ENCODE results near the gene PLLP. TPM values are rescaled to one million over a fixed set of nuclear protein-coding genes. Genes with fewer than 3 reads are reported as not detected.
A peak's percentile ranks its signal among the peaks of the same experiment; 100 is the strongest.

The PLLP gene
- total RNA-seq, 1 experiment from 2014 or later = not detected

DNA sequence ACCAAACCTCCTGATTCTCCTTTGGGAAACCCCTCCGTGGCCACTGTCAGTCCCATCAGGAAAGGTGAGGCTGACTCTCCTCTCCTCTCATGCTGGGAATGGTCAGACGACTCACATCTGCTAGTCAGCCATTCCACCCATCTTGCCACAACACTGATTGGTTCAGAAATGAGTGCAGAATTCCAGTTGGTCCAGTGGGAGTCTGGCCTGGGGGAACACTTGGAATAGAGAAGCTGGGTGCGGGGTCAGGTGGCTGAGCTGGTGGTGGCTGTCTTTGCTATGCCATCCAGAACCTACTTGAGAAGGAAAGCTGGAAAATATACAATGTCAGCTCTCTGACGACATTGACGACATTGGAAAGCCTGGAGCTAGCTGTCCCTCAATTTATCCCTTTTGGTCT, 23.6 kb upstream of the PLLP start:
- H3K4me3 ChIP-seq = no peak overlapping the region
- H3K4me1 ChIP-seq (replicated peaks) = peaks cover 22% of the 10 kb centered on the region
- no peak overlapping the region for H3K27ac ChIP-seq
- no peaks in the 10 kb centered on the region for H3K9me3 ChIP-seq (replicated peaks)
- no peaks in the 10 kb centered on the region for H3K27me3 ChIP-seq (replicated peaks)
- H3K36me3 ChIP-seq = no peaks in the 10 kb centered on the region
- no peak for DNase-seq (ENCODE audit: low read depth in 1 of 2, low spot score in 2 of 2)

DNA sequence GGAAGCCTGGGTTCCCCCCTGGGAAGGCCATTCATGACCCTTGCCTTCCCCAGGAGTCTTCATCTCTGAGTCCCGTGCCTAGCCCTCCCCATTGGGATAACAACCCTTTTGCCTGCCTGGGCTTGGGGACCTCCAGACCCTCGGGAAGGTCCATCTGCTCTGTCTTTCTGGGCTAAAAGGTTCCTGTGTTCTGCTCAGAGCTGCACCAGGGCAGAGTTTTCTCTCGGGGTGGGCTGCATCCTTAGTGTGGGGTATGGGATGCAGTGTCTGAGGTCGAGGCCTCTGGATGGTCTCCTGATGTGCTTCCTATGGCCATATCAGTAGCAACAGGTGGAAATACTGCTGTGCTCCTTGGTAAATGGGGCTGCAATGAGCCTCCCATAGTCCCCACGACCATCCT, 22.9 kb upstream of the PLLP start:
- DNase-seq (ENCODE audit: low read depth in 1 of 2, low spot score in 2 of 2) = no peak
- Histone ChIP-seq H3K9me3 (replicated peaks) (no peaks in the 10 kb centered on the region), H3K27ac (no peak overlapping the region), H3K4me3 (no peak overlapping the region), H3K27me3 (replicated peaks) (no peaks in the 10 kb centered on the region), H3K36me3 (no peaks in the 10 kb centered on the region), H3K4me1 (replicated peaks) (peaks cover 22% of the 10 kb centered on the region)

DNA sequence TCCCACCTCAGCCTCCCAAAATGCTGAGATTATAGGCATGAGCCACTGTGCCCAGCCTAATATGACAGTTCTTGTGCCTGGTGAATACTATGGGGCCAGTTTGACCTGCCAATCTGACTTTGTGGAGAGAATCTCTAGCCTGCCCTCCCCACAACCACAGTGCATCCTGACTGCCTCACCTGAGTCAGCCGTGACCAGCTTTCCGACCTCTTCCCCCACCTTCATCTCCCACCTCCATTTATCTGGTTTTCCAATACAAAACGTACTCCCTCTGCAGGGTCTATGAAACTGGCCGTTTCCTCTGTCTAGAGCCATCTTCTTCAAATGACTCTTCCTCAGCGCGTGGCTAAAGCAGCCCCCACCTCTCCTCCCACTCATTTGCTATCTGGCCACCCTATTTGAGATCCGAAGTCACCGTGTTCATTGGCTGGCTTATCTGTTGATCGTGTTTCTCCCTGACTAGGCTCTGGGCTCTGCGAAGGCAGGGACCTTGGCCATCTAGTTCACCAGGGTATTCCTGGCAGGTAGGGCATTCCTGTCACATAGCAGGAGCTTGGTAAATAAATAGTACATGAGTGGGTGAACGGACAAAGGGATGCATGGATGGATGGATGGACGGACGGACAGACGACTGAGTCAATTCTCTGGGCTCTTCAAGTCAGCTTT, 22.3 kb upstream of the PLLP start:
- DNase-seq (ENCODE audit: low read depth in 1 of 2, low spot score in 2 of 2) = no peak

DNA sequence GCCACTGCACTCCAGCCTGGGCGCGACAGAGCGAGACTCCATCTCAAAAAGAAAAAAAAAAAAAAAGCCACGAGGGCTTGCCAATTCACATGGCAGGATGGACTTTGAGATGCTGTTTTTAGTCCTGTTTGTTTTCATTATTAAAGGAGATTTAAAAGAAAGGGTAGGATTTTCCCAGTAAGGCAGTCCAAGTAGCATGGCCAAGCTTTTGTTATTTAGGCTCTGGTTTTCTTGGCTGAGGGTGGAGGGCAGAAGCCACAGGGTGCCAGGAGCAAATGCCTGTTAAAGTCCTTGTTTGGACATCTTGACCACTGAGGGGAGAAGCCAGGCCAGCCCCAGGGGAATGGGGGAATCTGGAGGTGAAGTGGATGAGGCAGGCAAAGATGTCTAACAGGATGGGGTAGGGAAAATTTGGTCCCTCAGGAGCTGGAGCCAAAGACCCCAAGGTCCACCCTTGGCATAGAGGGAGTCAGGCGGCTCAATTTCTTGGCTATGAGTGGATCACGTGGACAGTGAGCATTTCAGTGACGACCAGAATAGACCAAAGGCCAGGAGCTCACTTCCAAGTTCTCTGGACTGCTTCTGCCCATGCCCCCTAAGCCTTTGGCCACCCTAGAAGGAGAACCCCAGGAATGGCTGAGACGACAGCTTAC, 20.8 kb upstream of the PLLP start:
- DNase-seq (ENCODE audit: low read depth in 1 of 2, low spot score in 2 of 2) = peak in 1 of 2 experiments; percentile 25
- H3K9me3 ChIP-seq (replicated peaks) = no peaks in the 10 kb centered on the region
- H3K27ac ChIP-seq = no peak overlapping the region

More for the DNA sequence above, 22.3 kb upstream of the PLLP start:
- Histone ChIP-seq H3K4me3 (no peak overlapping the region), H3K36me3 (no peaks in the 10 kb centered on the region), H3K9me3 (replicated peaks) (no peaks in the 10 kb centered on the region), H3K4me1 (replicated peaks) (peaks cover 22% of the 10 kb centered on the region), H3K27me3 (replicated peaks) (no peaks in the 10 kb centered on the region), H3K27ac (no peak overlapping the region)

DNA sequence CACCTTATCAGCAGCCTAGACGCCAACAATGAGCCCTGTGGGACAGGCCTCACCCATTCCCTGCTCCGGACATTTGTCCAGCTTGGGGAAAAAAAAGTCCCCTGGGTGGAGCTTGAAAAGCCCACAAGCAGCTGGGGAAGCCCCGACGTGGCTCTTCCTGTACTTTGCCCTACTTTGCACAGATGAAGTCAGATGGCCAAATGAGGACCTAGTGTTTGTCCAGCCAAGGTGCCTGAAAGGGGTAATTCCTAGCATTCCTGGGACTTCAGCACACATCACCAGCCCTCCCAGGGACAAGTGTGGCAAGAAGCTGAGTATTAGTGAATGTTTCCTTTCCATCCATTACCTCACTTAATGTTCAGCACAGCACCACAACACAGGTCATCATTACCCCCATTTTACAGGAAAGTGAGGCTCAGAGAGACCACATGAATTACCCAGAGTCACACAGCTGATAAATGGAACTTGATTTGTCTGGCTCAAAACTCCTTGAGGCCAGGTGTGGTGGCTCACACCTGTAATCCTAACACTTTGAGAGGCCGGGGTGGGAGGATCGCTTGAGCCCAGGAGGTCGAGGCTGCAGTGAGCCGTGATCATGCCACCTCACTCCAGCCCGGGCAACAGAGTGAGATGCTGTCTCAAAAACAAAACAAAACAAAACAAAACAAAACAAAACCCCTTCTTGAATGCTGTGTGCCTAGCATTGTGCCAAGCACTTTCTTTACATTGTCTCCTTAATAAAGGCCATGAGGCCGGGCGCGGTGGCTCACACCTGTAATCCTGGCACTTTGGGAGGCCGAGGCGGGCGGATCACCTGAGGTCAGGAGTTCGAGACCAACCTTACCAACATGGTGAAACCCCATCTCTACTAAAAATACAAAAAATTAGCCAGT, 19.9 kb upstream of the PLLP start:
- peak overlapping the region; percentile 61 for H3K27ac ChIP-seq
- DNase-seq (ENCODE audit: low read depth in 1 of 2, low spot score in 2 of 2) = peak; percentile 85 to 89
- H3K4me3 ChIP-seq = no peak overlapping the region
- H3K9me3 ChIP-seq (replicated peaks) = no peaks in the 10 kb centered on the region
- H3K4me1 ChIP-seq (replicated peaks) = peaks cover 22% of the 10 kb centered on the region
- H3K36me3 ChIP-seq = no peaks in the 10 kb centered on the region
- H3K27me3 ChIP-seq (replicated peaks) = no peaks in the 10 kb centered on the region

More for the DNA sequence above, 20.8 kb upstream of the PLLP start:
- H3K4me3 ChIP-seq = no peak overlapping the region
- no peaks in the 10 kb centered on the region for H3K27me3 ChIP-seq (replicated peaks)
- H3K4me1 ChIP-seq (replicated peaks) = peaks cover 22% of the 10 kb centered on the region
- no peaks in the 10 kb centered on the region for H3K36me3 ChIP-seq

DNA sequence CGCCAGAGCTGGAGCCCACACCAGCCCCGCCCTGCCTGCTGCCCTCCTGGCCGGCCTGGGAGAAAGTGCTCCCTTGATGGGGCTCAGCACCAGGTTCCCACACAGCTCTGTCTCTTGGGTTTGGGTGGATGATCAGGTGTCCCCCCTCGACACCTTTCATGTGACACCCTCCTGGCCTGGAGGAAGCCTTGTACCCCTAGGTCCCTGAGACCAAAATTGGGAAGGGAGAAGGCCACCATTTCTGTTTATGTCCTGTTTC, 19.4 kb upstream of the PLLP start:
- peak overlapping the region; percentile 43 for H3K27ac ChIP-seq
- H3K4me1 ChIP-seq (replicated peaks) = peaks cover 26% of the 10 kb centered on the region
- H3K4me3 ChIP-seq = no peak overlapping the region
- DNase-seq (ENCODE audit: low read depth in 1 of 2, low spot score in 2 of 2) = no peak
- no peaks in the 10 kb centered on the region for H3K36me3 ChIP-seq
- H3K9me3 ChIP-seq (replicated peaks) = no peaks in the 10 kb centered on the region
- H3K27me3 ChIP-seq (replicated peaks) = no peaks in the 10 kb centered on the region

DNA sequence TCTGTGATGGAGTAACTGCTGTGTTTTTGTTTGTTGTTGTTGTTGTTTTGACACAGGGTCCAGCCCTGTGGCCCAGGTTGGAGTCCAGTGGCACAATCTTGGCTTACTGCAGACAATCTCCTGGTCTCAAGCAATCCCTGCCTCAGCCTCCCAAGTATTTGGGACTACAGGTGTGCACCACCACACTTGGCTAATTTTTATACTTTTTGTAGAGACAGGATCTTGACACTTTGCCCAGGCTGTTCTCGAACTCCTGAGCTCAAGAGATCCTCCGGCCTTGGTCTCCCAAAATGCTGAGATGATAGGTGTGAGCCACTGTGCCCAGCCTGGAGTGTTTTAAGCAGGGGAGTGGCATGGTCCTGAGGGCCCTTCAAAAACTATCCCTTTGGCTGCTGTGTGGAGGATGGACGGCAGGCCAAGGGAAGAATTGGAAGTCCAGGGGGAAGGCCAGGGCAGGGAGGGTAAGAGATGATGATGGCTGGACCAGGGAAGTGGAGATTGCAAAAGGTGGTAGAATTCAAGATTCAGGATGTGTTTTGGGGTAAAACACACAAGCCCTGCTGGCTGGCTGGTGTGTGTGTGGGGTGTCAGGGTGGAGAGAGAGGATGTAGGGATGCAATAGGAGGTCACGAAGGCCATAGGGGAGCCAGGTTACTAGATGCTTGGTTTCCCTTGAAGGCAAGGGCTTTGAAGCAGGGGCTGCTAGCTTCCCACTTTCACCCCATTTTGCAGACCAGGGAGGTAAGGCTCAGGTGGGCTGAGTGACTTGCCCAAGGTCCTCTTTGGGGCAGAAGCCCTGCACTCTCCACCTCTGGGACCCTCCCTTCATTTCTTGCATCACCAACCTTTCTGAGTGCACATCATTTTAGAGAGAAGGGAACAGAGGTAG, 18.8 kb upstream of the PLLP start:
- H3K9me3 ChIP-seq (replicated peaks) = no peaks in the 10 kb centered on the region
- H3K36me3 ChIP-seq = no peaks in the 10 kb centered on the region
- no peaks in the 10 kb centered on the region for H3K27me3 ChIP-seq (replicated peaks)
- H3K27ac ChIP-seq = peak overlapping the region; percentile 43
- H3K4me3 ChIP-seq = no peak overlapping the region
- DNase-seq (ENCODE audit: low read depth in 1 of 2, low spot score in 2 of 2) = no peak
- H3K4me1 ChIP-seq (replicated peaks) = peaks cover 29% of the 10 kb centered on the region

DNA sequence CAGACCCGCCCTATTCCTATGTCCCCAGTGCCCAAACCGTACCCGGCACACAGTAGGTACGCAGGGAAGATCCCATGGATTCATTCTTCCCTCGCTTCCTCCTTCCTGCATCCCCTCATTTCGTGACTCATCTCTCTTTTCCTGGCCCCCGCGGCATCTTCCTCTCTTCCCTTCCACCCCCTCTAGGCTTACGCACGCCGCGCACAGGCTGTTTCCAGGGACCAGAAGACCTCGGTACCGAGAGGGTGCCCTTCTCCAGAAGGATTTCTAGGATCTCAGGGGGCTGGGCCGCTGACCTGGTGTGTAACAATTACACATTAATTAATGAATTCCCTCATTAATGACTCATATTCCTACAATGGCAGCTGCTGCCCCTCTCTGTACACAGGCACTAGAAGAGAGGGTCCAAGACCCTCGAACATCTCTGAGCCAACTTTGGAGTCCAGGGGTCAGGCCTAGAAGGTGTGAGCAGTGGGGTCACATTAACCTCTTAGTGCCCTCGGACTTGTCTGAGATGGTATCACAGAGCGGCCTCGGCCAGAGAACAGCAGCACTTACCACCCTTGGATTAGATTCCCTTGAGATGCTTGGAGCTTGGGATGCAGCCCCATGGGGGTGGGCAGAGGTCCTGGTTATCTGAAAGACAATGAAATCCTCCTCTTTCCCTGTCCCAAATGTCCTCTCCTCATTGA, 16.8 kb upstream of the PLLP start:
- H3K27me3 ChIP-seq (replicated peaks) = no peaks in the 10 kb centered on the region
- DNase-seq (ENCODE audit: low read depth in 1 of 2, low spot score in 2 of 2) = no peak
- no peak overlapping the region for H3K4me3 ChIP-seq
- no peaks in the 10 kb centered on the region for H3K36me3 ChIP-seq
- H3K9me3 ChIP-seq (replicated peaks) = no peaks in the 10 kb centered on the region
- H3K4me1 ChIP-seq (replicated peaks) = peaks cover 29% of the 10 kb centered on the region
- no peak overlapping the region for H3K27ac ChIP-seq

DNA sequence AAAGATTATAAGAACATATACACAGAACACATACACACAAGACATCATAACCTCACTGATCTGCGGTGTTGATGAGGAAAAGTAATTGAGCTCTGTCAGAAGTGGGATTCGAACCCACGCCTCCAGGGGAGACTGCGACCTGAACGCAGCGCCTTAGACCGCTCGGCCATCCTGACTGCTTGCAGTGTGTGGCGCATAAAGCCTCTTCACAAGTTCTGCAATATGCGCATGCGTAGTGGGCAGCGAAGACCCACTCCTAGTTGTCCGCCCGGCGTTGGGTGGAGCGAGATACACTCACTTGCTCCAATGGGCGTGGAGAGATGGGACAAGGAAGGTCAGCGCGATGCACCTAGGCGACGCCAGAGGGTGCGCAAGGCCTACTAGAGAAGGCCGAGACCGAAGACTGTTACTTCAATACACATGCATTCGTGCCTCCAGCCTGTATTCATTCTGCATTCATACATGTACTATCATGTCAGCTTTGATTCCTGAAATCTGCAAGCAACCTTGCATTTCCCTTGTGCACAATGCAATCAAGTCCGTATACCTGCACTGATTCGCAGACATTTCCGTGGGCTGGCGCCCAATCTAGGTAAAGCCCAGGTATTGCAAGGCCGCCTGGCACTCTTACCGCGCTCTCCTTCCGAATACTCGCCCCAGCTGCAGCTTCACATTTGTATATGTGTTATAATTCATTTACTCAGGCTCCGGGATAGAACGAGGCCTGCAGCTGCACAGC, 16.1 kb upstream of the PLLP start:
- no peaks in the 10 kb centered on the region for H3K27me3 ChIP-seq (replicated peaks)
- peak; percentile 98 to 99 for DNase-seq (ENCODE audit: low read depth in 1 of 2, low spot score in 2 of 2)
- peak overlapping the region; percentile 40 for H3K4me3 ChIP-seq
- no peaks in the 10 kb centered on the region for H3K36me3 ChIP-seq
- H3K4me1 ChIP-seq (replicated peaks) = peaks cover 28% of the 10 kb centered on the region
- H3K27ac ChIP-seq = peak overlapping the region; percentile 30
- H3K9me3 ChIP-seq (replicated peaks) = no peaks in the 10 kb centered on the region

DNA sequence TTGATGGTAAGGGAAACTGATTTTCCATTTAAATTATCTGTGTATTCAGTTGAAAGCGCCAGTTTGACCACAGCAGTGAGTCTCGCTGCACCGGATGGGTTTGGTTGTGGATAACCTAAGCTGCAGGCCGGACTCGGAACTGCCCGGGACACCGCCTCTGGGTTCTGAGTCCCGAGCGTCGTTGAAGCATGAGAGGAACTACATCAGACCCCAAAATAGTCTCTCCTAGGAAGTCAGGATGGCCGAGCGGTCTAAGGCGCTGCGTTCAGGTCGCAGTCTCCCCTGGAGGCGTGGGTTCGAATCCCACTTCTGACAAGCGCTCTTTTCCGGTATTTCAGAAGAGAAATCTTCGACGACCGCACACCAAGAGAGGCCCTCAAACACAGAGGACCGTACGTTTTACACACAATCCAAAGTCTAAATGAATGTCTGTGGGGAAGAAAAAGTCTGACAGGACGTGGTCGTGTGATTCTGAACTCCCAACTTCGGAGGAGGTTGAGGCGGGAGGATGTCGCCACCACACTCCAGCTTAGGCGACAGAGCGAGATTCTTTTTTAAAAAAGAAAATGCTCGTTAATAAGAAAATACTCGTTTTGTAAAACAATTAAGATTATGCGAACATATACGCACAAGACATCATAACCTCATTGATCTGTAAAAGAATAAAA, 15.4 kb upstream of the PLLP start:
- Histone ChIP-seq H3K27me3 (replicated peaks) (no peaks in the 10 kb centered on the region), H3K4me3 (peak overlapping the region; percentile 40), H3K4me1 (replicated peaks) (peaks cover 21% of the 10 kb centered on the region), H3K9me3 (replicated peaks) (no peaks in the 10 kb centered on the region), H3K36me3 (no peaks in the 10 kb centered on the region), H3K27ac (peak overlapping the region; percentile 30)
- DNase-seq (ENCODE audit: low read depth in 1 of 2, low spot score in 2 of 2) = peak; percentile 92 to 99

DNA sequence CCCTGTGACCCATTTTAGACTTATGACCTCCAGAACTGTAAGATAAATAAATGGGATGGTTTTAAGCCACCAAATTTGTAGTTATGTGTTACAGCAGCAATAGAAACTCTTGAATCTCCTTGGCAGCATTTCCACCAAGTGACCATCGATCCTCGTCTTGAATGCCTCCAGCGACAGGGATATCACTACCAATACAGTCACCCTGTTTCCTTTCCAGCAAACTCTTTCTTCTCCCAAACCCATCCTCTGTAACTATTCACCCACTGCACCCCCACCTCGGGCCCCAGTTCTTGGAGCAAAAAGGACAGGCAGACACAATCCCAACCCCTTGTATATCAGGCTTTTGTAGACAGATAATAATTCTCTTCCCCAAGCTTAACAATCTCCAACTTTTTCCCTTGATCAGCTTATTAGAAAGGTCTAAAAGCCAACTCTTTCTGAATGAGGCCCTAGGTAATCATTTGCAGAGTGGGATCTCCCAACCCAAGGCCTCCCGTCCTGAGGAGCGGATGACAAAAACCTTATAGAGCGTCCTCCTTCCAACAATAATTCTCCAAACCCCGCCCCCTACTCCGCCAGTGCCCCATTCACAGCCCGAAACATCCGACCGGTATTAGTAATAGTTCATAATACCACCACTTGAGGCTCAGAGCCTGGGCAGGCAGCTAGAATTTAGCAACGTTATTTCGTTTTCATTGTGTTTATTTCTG, 14.7 kb upstream of the PLLP start:
- Histone ChIP-seq H3K4me3 (peak overlapping the region; percentile 40), H3K9me3 (replicated peaks) (no peaks in the 10 kb centered on the region), H3K36me3 (no peaks in the 10 kb centered on the region), H3K4me1 (replicated peaks) (peaks cover 14% of the 10 kb centered on the region), H3K27me3 (replicated peaks) (no peaks in the 10 kb centered on the region), H3K27ac (peak overlapping the region; percentile 4)
- peak in 1 of 2 experiments; percentile 81 for DNase-seq (ENCODE audit: low read depth in 1 of 2, low spot score in 2 of 2)

DNA sequence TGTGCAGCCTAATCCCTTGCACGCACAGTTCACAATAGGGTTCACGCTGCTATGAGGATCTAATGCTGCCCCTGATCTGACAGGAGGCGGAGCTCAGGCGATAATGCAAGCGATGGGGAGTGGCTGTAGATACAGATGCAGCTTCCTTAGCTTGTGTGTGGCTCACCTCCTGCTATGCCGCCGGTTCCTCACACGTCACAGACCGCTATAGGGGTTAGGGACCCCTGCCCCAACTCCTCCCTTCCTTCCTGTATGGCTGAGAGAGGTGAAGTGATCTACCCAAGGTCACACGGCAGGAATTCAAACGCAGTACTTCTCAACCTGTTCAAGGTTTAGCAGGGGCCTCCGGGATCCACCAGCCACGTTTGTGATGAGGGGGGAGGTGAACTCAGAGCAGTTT, 13.4 kb upstream of the PLLP start:
- Histone ChIP-seq H3K4me1 (replicated peaks) (peaks cover 6% of the 10 kb centered on the region), H3K9me3 (replicated peaks) (no peaks in the 10 kb centered on the region), H3K27me3 (replicated peaks) (no peaks in the 10 kb centered on the region), H3K36me3 (no peaks in the 10 kb centered on the region), H3K4me3 (no peak overlapping the region), H3K27ac (no peak overlapping the region)
- DNase-seq (ENCODE audit: low read depth in 1 of 2, low spot score in 2 of 2) = no peak

All from SJSA1 (cell line).